ENCODE results near the gene KCTD15. TPM values are rescaled to one million over a fixed set of nuclear protein-coding genes. Genes with fewer than 3 reads are reported as not detected.
A peak's percentile ranks its signal among the peaks of the same experiment; 100 is the strongest.

KCTD15 gene
- total and polyA plus RNA-seq, 12 donors: 3.4 to 21.7 (median 11.2) TPM

GRCh38 chr19:33767898-33768413 lies 28.7 kb upstream of the KCTD15 start:
- WGBS, 4 donors: 33 to 45% (median 39%) methylated on average over 9 of the region's 9 CpGs
- no peak for DNase-seq

GRCh38 chr19:33769208-33769607 lies 27.5 kb upstream of the KCTD15 start:
- intact Hi-C loops (cut with DNase I): loop anchor here in 1 of 2 donors (2.0 to 5.0 kb wide), 2 partner anchors 336 to 537 kb away; no protein-coding TSS in a partner anchor
- DNase-seq: no peak
- 57 to 66% (median 59%) methylated on average over 6 of the region's 6 CpGs for WGBS, 4 donors
- Histone ChIP-seq H3K27me3 (no peaks in the 10 kb centered on the region), H3K36me3 (replicated peaks in 1 of 2) (no peaks in the 10 kb centered on the region), H3K4me1 (replicated peaks in 1 of 2) (no peaks in the 10 kb centered on the region), H3K9me3 (replicated peaks in 1 of 3) (no peaks in the 10 kb centered on the region), H3K4me3 (no peak overlapping the region), H3K27ac (no peak overlapping the region)
- TF ChIP-seq POLR2A (IDR thresholded peaks at IDR 0.05): no peak
- TF ChIP-seq CTCF (IDR thresholded peaks at IDR 0.05): no peak

More at GRCh38 chr19:33767898-33768413, 28.7 kb upstream of the KCTD15 start:
- H3K4me3 ChIP-seq: no peak overlapping the region
- no peak for TF ChIP-seq CTCF (IDR thresholded peaks at IDR 0.05)
- TF ChIP-seq POLR2A (IDR thresholded peaks at IDR 0.05): no peak
- H3K9me3 ChIP-seq (replicated peaks in 1 of 3): no peaks in the 10 kb centered on the region
- H3K27ac ChIP-seq: no peak overlapping the region
- no peaks in the 10 kb centered on the region for H3K27me3 ChIP-seq
- H3K4me1 ChIP-seq (replicated peaks in 1 of 2): no peaks in the 10 kb centered on the region
- intact Hi-C loops (cut with DNase I): loop anchor here in 1 of 2 donors (2.0 to 5.0 kb wide), 2 partner anchors 335 to 536 kb away; no protein-coding TSS in a partner anchor
- no peaks in the 10 kb centered on the region for H3K36me3 ChIP-seq (replicated peaks in 1 of 2)

GRCh38 chr19:33770107-33770506 lies 26.6 kb upstream of the KCTD15 start:
- Histone ChIP-seq H3K27me3 (no peaks in the 10 kb centered on the region), H3K4me3 (no peak overlapping the region), H3K27ac (no peak overlapping the region), H3K36me3 (replicated peaks in 1 of 2) (no peaks in the 10 kb centered on the region), H3K9me3 (replicated peaks in 1 of 3) (no peaks in the 10 kb centered on the region), H3K4me1 (replicated peaks in 1 of 2) (no peaks in the 10 kb centered on the region)
- intact Hi-C loops (cut with DNase I): loop anchor here in 1 of 2 donors (5.0 to 10.0 kb wide), 2 partner anchors 338 to 525 kb away; no protein-coding TSS in a partner anchor
- TF ChIP-seq CTCF (IDR thresholded peaks at IDR 0.05) (no peak), POLR2A (IDR thresholded peaks at IDR 0.05) (no peak)
- no peak for DNase-seq
- WGBS, 4 donors: 62 to 69% (median 64%) methylated on average over 7 to 8 of the region's 8 CpGs; no CpG with 5 or more reads in 1 of the 4 donors

GRCh38 chr19:33771384-33772101 lies 25.1 kb upstream of the KCTD15 start:
- Histone ChIP-seq H3K9me3 (replicated peaks in 1 of 3) (no peaks in the 10 kb centered on the region), H3K27me3 (no peaks in the 10 kb centered on the region), H3K27ac (no peak overlapping the region), H3K36me3 (replicated peaks in 1 of 2) (no peaks in the 10 kb centered on the region), H3K4me1 (replicated peaks in 1 of 2) (no peaks in the 10 kb centered on the region), H3K4me3 (no peak overlapping the region)
- intact Hi-C loops (cut with DNase I): loop anchor here in 1 of 2 donors (5.0 to 10.0 kb wide), 2 partner anchors 339 to 527 kb away; no protein-coding TSS in a partner anchor
- DNase-seq: peak; percentile 46 to 86 (median 74)
- TF ChIP-seq POLR2A (IDR thresholded peaks at IDR 0.05): no peak
- peak; percentile 71 to 92 (median 88) for TF ChIP-seq CTCF (IDR thresholded peaks at IDR 0.05)
- WGBS, 4 donors: 10 to 25% (median 18%) methylated on average over 3 to 19 of the region's 19 CpGs
